Panc1 (cell line): ENCODE measurements around the gene PRKACG. TPM values are rescaled to one million over a fixed set of nuclear protein-coding genes. Genes with fewer than 3 reads are reported as not detected.

Experiments
- ATAC-seq: fragments of 200-7000 bp; cut with Tn5 transposase; 2 replicates; pipeline ENCODE4 v1.9.1; 2020; ENCODE audit warnings: mild to moderate bottlenecking, moderate library complexity
- BruUV-seq: library from RNA; stranded (reverse); fragments of 400-500 nt; replicated peaks from 2 replicates; lab custom pipeline; 2021; lab: Mats Ljungman, UMichigan
- CTCF ChIA-PET: fragments of 300-600 bp; sonication (Branson Sonifier 250); formaldehyde crosslinking; loops from one replicate; lab custom pipeline; 2022; ENCODE audit warnings: antibody characterized with exemption; lab: Charles Lee
- POLR2A ChIA-PET: fragments of 300-600 bp; sonication (Branson Sonifier 250); formaldehyde crosslinking; loops from one replicate; lab custom pipeline; 2022; ENCODE audit warnings: antibody characterized with exemption; lab: Charles Lee
- DNase-seq: peaks from one replicate; pipeline ENCODE4 v3.0.0-alpha.2; 2010; ENCODE audit warnings: low read depth, low spot score
- H3K27ac ChIP-seq: 2 replicates; pipeline ENCODE4 v1.5.1; 2011; ENCODE audit warnings: mild to moderate bottlenecking, low read length, inconsistent platforms
- H3K27me3 ChIP-seq: fragments of 200-500 bp; sonication (Bioruptor generic); 2 replicates; pipeline ENCODE4 v1.6.0; 2014; ENCODE audit warnings: low read length, inconsistent platforms; ENCODE audit not compliant: control insufficient read depth, insufficient read depth
- H3K36me3 ChIP-seq: fragments of 200-500 bp; sonication (Bioruptor generic); 2 replicates; pipeline ENCODE4 v1.5.1; 2014; ENCODE audit warnings: inconsistent platforms, mild to moderate bottlenecking, low read length, moderate library complexity; ENCODE audit not compliant: control insufficient read depth, insufficient read depth
- H3K4me1 ChIP-seq: 2 replicates; pipeline ENCODE4 v1.5.1; 2011; ENCODE audit warnings: inconsistent platforms, mild to moderate bottlenecking, low read length, moderate library complexity; ENCODE audit not compliant: control insufficient read depth, insufficient read depth
- H3K4me3 ChIP-seq, 2 experiments: 2 replicates each; pipeline ENCODE4 v1.5.1; 2011 to 2012; ENCODE audit warnings: low read depth in 2 of 2, low read length in 2 of 2, mild to moderate bottlenecking in 2 of 2, inconsistent platforms in 1 of 2, moderate library complexity in 1 of 2
- H3K9me3 ChIP-seq: fragments of 200-500 bp; sonication (Bioruptor generic); 2 replicates; pipeline ENCODE4 v1.5.1; 2014; ENCODE audit warnings: low read depth, mild to moderate bottlenecking, inconsistent platforms, low read length, moderate library complexity; ENCODE audit not compliant: control insufficient read depth, insufficient read depth
- CTCF ChIP-seq: fragments of 450-650 bp; IDR thresholded peaks from 2 replicates; pipeline ENCODE4 v1.5.1; 2017; ENCODE audit warnings: mild to moderate bottlenecking
- POLR2AphosphoS5 ChIP-seq: IDR thresholded peaks from 2 replicates; pipeline ENCODE4 v1.6.1; 2012; ENCODE audit warnings: mild to moderate bottlenecking, low read depth, low read length, moderate library complexity
- SIN3A ChIP-seq: IDR thresholded peaks from 2 replicates; pipeline ENCODE4 v1.6.1; 2012; ENCODE audit warnings: low read depth, mild to moderate bottlenecking, low read length, moderate library complexity, borderline replicate concordance; ENCODE audit not compliant: insufficient read depth
- TCF7L2 ChIP-seq: IDR thresholded peaks from 2 replicates; pipeline ENCODE4 v1.6.1; 2011; ENCODE audit warnings: mild to moderate bottlenecking, low read depth, low read length, inconsistent platforms
- in situ Hi-C: cut with HindIII; loops from 2 replicates; pipeline ENCODE4 v1.10.0; 2016; ENCODE audit warnings: low sequenced_read_pairs, low pct_unique_long_range_greater_than_20kb
- intact Hi-C: fragments of 100-400 bp; cut with micrococcal nuclease; formaldehyde crosslinking; loops from one replicate; pipeline ENCODE4 v1.10.0; 2022; ENCODE audit not compliant: unreplicated experiment
- total RNA-seq: library from RNA; stranded (reverse); gene quantifications from one replicate; pipeline ENCODE4 v1.2.1, GENCODE V29; 2021; ENCODE audit not compliant: unreplicated experiment
- TF ChIP-seq, protein P1 (sequence below), 2 experiments: IDR thresholded peaks; 2 replicates each; pipeline ENCODE4 v1.6.1; 2011 to 2012; ENCODE audit warnings: low read depth in 2 of 2, control low read depth in 1 of 2, low read length in 1 of 2, mild to moderate bottlenecking in 1 of 2, moderate library complexity in 1 of 2; ENCODE audit not compliant: insufficient read depth in 1 of 2

Gene PRKACG
- total RNA-seq, 1 experiment from 2014 or later: not detected

DNA sequence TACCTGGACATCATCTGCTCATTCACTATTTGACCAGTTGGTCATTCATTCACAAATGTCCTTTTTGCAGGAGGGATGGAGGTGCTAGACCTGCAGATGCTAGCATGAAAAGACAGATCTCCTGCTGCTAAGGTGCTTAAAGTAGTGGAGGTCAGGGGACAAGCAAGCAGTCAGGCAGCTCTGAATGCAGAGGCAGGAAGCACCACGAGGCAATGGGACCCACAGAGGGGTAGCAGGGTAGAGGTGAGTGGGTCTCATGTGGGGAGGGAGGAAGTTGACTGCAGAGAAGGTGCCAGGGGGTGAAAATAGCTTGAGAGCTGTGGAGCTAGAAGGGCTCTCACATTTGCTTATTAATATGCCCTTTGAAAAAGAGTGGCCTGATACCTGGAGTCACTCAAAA is 46.9 kb upstream of the PRKACG start:
- in situ Hi-C loops (no loop called here), intact Hi-C loops (no loop called here)
- no peaks in the 10 kb centered on the region for H3K9me3 ChIP-seq
- no peaks in the 10 kb centered on the region for H3K4me1 ChIP-seq
- H3K27me3 ChIP-seq: no peaks in the 10 kb centered on the region
- TF ChIP-seq SIN3A: no peak
- CTCF ChIA-PET: no interaction called here
- H3K27ac ChIP-seq: no peak overlapping the region
- ATAC-seq (no peak), DNase-seq (no peak)
- no TSS peak for BruUV-seq
- no peak overlapping the region for H3K4me3 ChIP-seq
- no peaks in the 10 kb centered on the region for H3K36me3 ChIP-seq
- POLR2A ChIA-PET: no interaction called here

- Histone ChIP-seq H3K4me1 (no peaks in the 10 kb centered on the region), H3K36me3 (no peaks in the 10 kb centered on the region), H3K4me3 (no peak overlapping the region), H3K27ac (no peak overlapping the region), H3K9me3 (no peaks in the 10 kb centered on the region), H3K27me3 (no peaks in the 10 kb centered on the region)
- BruUV-seq: no TSS peak
- TF ChIP-seq POLR2AphosphoS5: no peak
- in situ Hi-C loops (no loop called here), intact Hi-C loops (loop anchor here (10.0 kb wide), 2 partner anchors 117 to 167 kb away; partner anchors contain the start of gene TJP2)
- DNase-seq (no peak), ATAC-seq (no peak)
- ChIA-PET POLR2A (no interaction called here), CTCF (no interaction called here)
These were observed 44.2 kb upstream of the PRKACG start for GRCh38 chr9:69058101-69058500.

DNA sequence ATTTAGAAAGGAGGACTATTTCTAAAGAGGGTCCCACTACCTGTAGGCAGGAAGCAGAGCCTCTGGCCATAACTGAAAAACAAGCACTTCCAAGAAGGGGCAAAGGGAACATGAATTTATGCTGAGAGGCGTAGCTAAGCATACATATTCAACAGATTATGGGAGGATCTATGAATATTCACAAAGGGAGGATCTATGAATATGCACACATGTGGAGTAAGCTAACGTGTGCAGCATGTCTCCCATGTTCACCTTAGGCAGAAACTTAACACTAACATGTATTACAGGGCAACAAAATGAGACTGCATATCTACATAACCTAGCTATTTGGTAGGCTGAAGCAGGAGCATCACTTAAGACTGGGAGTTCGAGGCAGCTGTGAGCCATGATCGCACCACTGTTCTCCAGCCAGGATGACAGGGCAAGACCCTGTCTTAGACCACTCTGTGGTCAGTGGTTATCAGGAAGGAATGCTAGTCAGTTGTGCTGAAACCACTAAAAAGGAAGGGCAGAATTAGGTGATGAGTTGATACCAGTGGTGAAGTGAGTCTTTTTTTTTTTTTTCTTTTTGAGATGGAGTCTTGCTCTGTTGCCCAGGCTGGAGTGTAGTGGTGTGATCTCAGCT is 42.4 kb upstream of the PRKACG start:
- ATAC-seq (no peak), DNase-seq (no peak)
- intact Hi-C loops: loop anchor here (10.0 kb wide), 2 partner anchors 118 to 168 kb away; partner anchors contain the start of gene TJP2
- no peak for TF ChIP-seq CTCF
- Histone ChIP-seq H3K27me3 (no peaks in the 10 kb centered on the region), H3K36me3 (no peaks in the 10 kb centered on the region), H3K9me3 (no peaks in the 10 kb centered on the region), H3K27ac (no peak overlapping the region), H3K4me1 (no peaks in the 10 kb centered on the region), H3K4me3 (no peak overlapping the region)
- ChIA-PET CTCF (no interaction called here), POLR2A (no interaction called here)
- BruUV-seq: no TSS peak
- in situ Hi-C loops: no loop called here

DNA sequence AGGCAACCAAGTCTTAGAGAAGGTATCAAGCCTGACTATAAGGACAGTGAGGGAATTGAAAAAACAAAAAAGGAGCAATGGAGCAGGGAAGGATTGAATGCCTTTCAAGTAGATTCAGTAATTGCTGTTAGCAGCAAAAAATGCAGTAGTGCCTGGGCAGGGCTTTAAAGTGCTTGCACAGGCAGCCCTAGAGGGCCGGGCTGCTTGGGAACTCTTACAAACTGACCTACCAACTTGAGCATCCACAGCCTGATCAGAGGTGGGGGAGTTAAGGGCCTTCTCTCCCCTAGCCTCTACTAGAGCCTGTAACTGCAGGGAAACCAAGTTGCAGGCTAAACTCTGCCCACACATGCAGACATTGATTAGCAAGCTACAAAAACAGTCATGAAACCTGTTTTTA is 41.1 kb upstream of the PRKACG start:
- no peak for TF ChIP-seq POLR2AphosphoS5
- no peak for TF ChIP-seq TCF7L2
- TF ChIP-seq CTCF: no peak
- TF ChIP-seq, protein P1, sequence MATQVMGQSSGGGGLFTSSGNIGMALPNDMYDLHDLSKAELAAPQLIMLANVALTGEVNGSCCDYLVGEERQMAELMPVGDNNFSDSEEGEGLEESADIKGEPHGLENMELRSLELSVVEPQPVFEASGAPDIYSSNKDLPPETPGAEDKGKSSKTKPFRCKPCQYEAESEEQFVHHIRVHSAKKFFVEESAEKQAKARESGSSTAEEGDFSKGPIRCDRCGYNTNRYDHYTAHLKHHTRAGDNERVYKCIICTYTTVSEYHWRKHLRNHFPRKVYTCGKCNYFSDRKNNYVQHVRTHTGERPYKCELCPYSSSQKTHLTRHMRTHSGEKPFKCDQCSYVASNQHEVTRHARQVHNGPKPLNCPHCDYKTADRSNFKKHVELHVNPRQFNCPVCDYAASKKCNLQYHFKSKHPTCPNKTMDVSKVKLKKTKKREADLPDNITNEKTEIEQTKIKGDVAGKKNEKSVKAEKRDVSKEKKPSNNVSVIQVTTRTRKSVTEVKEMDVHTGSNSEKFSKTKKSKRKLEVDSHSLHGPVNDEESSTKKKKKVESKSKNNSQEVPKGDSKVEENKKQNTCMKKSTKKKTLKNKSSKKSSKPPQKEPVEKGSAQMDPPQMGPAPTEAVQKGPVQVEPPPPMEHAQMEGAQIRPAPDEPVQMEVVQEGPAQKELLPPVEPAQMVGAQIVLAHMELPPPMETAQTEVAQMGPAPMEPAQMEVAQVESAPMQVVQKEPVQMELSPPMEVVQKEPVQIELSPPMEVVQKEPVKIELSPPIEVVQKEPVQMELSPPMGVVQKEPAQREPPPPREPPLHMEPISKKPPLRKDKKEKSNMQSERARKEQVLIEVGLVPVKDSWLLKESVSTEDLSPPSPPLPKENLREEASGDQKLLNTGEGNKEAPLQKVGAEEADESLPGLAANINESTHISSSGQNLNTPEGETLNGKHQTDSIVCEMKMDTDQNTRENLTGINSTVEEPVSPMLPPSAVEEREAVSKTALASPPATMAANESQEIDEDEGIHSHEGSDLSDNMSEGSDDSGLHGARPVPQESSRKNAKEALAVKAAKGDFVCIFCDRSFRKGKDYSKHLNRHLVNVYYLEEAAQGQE (IDR thresholded peaks at IDR 0.05; ENCODE audit: insufficient read depth in 1 of 2, low read depth in 2 of 2, low read length in 1 of 2): no peak
- no peak for TF ChIP-seq SIN3A
- POLR2A ChIA-PET: no interaction called here
- DNase-seq (no peak), ATAC-seq (no peak)
- H3K4me1 ChIP-seq: no peaks in the 10 kb centered on the region
- intact Hi-C loops: loop anchor here (1.0 to 10.0 kb wide), 4 partner anchors 32 to 170 kb away; partner anchors contain the start of gene TJP2
- no peak overlapping the region for H3K27ac ChIP-seq
- H3K36me3 ChIP-seq: no peaks in the 10 kb centered on the region
- CTCF ChIA-PET: no interaction called here
- in situ Hi-C loops: no loop called here
- H3K27me3 ChIP-seq: no peaks in the 10 kb centered on the region
- H3K9me3 ChIP-seq: no peaks in the 10 kb centered on the region
- no TSS peak for BruUV-seq
- no peak overlapping the region for H3K4me3 ChIP-seq
